Measurements from ENCODE around the gene FBLIM1.

DNA sequence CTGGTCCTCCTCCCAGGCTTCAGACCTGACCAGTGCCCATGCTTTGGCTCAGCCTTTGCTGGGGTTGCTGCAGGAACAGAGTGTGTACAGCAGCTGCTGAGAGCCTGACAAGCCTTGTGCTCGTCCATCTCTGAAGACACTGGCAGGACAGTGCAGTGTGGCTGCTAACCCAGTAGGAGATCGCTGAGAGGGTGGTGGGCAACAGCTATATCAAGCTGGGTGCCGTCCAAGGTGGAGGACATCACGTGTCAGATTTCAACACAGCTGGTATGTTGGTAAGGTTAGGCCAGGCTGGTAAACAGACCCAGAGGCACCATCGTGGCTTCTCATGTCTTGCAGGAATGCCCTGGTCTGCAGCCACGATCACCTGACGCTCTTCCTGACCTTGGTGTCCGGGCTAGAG is 40.4 kb upstream of the FBLIM1 start:
- TF ChIP-seq, protein P1, sequence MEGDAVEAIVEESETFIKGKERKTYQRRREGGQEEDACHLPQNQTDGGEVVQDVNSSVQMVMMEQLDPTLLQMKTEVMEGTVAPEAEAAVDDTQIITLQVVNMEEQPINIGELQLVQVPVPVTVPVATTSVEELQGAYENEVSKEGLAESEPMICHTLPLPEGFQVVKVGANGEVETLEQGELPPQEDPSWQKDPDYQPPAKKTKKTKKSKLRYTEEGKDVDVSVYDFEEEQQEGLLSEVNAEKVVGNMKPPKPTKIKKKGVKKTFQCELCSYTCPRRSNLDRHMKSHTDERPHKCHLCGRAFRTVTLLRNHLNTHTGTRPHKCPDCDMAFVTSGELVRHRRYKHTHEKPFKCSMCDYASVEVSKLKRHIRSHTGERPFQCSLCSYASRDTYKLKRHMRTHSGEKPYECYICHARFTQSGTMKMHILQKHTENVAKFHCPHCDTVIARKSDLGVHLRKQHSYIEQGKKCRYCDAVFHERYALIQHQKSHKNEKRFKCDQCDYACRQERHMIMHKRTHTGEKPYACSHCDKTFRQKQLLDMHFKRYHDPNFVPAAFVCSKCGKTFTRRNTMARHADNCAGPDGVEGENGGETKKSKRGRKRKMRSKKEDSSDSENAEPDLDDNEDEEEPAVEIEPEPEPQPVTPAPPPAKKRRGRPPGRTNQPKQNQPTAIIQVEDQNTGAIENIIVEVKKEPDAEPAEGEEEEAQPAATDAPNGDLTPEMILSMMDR (IDR thresholded peaks at IDR 0.05): no peak
- TF ChIP-seq POLR2A (IDR thresholded peaks at IDR 0.05): no peak
